Measurements from ENCODE around the gene FABP6.
"Not testable (repeated sequence)": the region's sequence is repeated elsewhere in the genome, so short reads cannot be mapped to it uniquely, and the experiment has no call there.

The FABP6 gene

DNA sequence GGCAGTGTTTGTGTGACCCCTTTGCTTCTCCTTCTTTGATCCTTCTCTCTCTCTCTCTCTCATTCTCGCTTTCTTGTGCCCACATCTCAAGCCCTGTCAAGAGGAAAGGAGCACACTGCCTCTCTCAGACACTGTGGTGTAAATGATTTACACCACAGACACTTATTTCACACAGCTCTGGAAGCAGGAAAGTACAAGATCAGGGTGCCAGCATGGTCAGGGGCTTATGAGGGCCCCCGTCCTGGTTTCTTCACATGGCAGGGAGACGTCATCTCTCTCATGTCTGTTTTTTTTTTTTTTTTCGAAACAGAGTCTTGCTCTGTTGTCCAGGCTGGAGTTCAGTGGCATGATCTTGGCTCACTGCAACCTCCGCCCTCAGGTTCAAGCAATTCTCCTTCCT, 6.4 kb downstream of the FABP6 start:
- H3K4me3 ChIP-seq (ENCODE audit: control insufficient read depth, low read depth, low read length) = no peak overlapping the region
- no peak for DNase-seq (ENCODE audit: low read depth)
- no peak for TF ChIP-seq CTCF (conservative IDR thresholded peaks at IDR 0.05; ENCODE audit: control insufficient read depth, insufficient read depth, low read depth, low read length)

GRCh38 chr5:160237571-160238093, 8.3 kb downstream of the FABP6 start:
- no peak overlapping the region for H3K4me3 ChIP-seq (ENCODE audit: control insufficient read depth, low read depth, low read length)
- no peak for TF ChIP-seq CTCF (conservative IDR thresholded peaks at IDR 0.05; ENCODE audit: control insufficient read depth, insufficient read depth, low read depth, low read length)
- no peak for DNase-seq (ENCODE audit: low read depth)

DNA sequence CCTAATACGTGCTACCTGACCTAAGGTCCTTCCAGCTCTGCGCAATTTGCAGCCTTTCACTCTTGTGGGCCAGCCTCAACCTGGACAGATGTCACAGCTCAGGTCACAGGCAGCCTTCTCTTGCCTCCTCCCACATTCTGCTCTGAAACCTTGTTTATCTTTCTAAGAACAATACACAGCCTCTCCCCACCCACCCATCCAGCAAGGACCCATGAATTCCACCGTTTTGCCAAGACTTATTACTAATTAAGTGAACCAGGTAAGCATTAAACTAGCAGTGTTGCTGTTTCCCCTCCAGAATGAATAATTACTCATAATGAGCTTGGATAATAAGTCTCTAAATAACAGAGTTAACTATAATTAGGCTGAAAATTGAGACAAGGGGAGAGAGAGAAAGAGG, 11.0 kb downstream of the FABP6 start:
- TF ChIP-seq CTCF (conservative IDR thresholded peaks at IDR 0.05; ENCODE audit: control insufficient read depth, insufficient read depth, low read depth, low read length) = no peak
- DNase-seq (ENCODE audit: low read depth) = no peak
- H3K4me3 ChIP-seq (ENCODE audit: control insufficient read depth, low read depth, low read length) = no peak overlapping the region

- no peak for TF ChIP-seq CTCF (conservative IDR thresholded peaks at IDR 0.05; ENCODE audit: control insufficient read depth, insufficient read depth, low read depth, low read length)
- no peak overlapping the region for H3K4me3 ChIP-seq (ENCODE audit: control insufficient read depth, low read depth, low read length)
- peak; percentile 3 for DNase-seq (ENCODE audit: low read depth)
Measured at GRCh38 chr5:160242145-160242544, 12.8 kb downstream of the FABP6 start.

- no peak for DNase-seq (ENCODE audit: low read depth)
- no peak for TF ChIP-seq CTCF (conservative IDR thresholded peaks at IDR 0.05; ENCODE audit: control insufficient read depth, insufficient read depth, low read depth, low read length)
- H3K4me3 ChIP-seq (ENCODE audit: control insufficient read depth, low read depth, low read length) = no peak overlapping the region
Measured at GRCh38 chr5:160245506-160246086, 16.3 kb downstream of the FABP6 start.

GRCh38 chr5:160249570-160249969, 20.3 kb downstream of the FABP6 start:
- H3K4me3 ChIP-seq (ENCODE audit: control insufficient read depth, low read depth, low read length); DNase-seq (ENCODE audit: low read depth): not testable (repeated sequence)

DNA sequence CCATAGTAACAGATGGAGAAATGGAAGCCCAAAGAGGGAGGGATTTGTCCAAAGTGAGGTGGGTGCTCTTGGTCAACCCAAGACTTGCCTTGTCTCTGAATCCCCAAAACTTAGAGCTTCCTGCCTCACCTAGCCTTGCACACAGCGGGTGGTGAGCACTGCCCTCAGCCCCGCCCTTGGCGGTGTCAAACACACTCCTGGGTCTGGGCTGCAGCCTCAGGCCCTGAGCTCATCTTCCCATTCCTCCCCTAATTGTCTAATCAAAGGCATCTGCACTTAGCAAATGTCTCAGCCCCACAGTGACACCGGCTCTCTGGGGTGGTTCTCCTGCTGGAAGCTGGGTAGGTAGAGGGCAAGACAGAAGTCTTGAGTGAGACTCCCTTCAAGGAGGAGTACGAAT, 20.9 kb downstream of the FABP6 start:
- TF ChIP-seq CTCF (conservative IDR thresholded peaks at IDR 0.05; ENCODE audit: control insufficient read depth, insufficient read depth, low read depth, low read length) = no peak
- H3K4me3 ChIP-seq (ENCODE audit: control insufficient read depth, low read depth, low read length) = no peak overlapping the region
- no peak for DNase-seq (ENCODE audit: low read depth)

Data from fibroblast of mammary gland (primary cell).